Measurements from ENCODE around the gene ABCC10.
"Not testable (repeated sequence)": the region's sequence is repeated elsewhere in the genome, so short reads cannot be mapped to it uniquely, and the experiment has no call there.

The ABCC10 gene

DNA sequence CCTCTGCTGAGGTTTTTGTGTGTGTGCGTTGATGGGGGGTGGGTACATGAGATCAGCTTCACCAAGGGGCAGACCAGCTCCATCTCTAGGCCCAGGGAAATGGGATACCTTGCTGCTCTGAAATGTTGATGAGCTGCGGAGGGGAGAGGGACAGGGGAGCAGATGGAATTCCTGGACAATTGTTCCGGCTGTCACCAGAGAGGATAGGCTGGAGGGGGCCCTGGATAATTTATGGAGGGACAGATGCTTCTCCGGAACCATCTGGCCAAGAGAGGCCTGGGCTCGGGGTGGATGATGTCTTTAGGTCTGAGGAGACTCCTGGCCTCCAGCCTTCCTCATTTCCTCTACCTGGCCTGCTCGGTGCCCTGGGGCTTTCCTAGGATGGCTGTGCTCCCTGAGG, 48.2 kb downstream of the ABCC10 start:
- DNase-seq: no peak

DNA sequence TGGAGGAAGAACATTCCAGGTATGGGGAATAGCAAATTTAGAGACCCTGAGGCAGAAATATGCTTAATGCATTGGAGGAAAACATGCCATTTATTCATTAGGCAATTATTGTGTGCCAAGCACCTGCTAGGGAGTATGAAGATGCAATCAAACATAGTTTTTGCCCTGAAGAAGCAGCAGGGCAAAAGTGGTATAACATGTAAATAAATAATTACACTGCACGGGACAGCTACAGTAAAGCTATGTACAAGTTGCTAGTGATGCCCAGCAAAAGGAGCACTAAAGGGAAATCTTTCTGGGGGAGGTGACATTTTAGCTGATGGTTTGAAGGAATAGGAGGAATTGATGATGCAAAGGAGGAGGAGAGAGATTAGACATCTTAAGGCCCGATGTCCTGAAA, 49.4 kb downstream of the ABCC10 start:
- DNase-seq: no peak

DNA sequence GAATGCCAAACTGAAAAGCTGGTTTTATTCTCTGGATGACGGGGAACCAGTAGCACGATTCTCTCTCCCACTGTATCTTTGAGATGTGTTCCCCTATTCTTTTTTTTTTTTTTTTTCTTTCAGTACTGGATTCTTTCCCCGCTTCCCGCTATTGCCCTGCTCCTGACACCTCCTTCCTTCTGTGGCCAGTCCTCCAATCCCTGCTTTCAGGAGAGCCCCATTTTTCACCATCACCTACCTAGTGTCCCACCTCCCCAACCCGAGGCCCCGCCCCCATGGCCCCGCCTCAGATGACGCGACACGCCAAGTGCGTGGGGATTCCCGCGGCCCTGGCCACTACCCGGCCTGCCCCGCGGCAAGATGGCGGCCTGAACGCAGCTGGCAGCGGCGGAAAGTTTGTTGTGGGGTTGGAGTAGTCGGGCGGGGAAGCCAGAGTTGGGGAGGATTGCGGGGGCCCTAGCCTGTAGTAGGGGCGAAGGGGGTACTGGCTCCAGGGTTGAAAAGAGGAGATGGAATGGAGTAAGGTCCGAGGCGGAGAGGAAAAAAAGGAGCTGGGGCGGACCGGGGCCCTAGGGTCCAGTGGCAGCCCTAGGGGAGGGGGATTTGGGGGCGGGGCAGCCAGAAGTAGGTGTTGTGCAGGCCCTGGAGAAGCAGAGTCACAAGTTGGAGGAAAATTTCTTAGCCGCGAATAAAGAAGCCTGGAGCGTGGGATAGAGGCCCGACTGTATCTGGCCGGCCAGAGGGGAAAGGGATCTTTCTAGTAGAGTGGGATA, 50.1 kb downstream of the ABCC10 start, which contains the start of gene TJAP1:
TJAP1 (plus strand) TSS at position 336 of the 773 bp plus-strand sequence. CDS start 21,432 bp downstream, outside the sequence.
- peak; percentile 98 for DNase-seq

- DNase-seq: no peak
Measured at GRCh38 chr6:43478008-43478372, 50.6 kb downstream of the ABCC10 start.

DNA sequence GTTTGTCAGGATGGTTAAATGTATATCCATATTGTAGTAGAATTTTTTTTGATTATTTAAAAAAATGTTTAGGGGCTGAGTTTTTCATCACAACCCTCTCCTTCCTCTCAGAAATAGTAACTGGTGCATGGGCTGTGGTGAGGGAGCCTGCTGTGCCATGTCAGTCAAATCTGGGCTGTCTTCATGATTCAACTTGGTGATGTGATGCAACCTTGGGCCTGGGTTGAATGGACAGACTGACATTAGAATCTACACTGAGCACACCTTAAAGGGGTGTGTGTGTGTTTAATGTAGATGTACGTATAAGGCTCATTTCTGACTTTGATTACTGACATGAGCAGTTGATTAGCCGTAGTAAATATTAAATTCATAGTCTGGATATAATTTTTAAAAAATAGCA, 53.7 kb downstream of the ABCC10 start:
- no peak for DNase-seq

DNA sequence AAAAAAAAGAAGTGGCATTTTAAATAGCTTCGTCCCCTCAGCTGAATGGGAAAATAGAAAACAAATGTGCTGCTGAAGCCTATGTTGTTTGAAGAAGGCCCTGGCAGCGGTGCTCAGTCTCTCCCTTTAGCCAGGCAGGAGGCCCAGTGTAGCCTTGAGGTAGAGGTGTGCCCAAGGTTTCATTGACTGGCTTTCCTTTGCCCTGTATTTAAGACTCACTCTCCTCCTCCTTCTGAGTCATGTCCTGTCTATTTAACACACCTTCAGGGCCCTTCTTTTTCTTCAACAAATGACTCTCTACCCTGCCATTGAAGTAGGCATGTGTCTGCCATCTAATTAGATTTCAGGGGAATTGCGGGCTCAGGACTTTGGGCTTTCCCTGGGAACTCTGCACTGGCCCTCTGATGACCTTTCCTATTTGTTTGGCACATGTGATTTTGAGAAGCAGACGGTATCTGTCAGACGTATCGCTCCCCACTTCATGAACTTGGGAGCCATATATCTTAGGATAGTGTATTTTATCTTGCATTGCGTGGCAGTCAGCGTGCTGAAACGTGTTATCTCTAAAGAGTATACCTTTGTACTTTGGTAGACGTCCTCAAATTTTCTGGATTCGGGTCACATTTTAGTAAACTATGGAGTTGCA, 54.4 kb downstream of the ABCC10 start:
- no peak for DNase-seq

- DNase-seq: no peak
Measured at GRCh38 chr6:43488667-43489276, 61.4 kb downstream of the ABCC10 start.

DNA sequence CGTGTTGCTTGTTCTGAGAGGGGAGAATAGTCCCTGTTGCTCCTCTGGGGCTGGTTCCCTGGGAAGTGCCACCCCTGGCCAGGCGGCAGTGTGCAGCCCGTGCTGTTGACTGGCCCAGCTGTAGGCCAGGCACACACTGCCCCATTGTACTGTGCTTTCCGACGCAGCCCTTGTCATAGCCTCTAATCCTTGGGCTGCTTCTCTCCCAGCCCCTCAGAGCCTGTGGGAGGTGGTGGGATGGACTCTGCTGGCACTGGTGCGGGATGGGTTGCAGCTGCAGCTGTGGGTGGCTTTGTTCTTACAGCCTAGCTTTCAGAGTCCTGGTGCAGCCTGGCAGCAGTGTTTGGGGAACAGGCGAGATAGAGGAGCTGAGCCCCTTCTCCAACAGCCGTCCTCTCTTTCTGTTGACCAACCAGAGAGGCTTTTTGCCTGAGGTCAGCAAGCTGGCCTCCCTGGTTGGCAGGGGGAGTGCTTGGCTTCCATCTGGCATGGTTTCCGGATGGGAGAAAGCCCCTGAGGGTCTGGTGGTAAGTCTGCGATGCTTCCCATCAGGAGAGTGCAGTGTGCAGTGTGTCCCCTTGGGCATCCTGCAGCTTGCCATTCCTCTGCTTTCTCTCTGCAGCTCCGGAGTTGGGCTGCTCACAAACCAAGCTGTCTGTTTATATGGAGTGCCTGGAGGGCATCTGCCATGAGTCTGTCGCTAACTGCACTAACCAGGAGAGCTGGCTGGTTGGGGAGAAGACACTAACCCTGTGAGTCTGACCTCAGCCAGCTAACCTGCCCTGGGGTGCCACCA, 62.1 kb downstream of the ABCC10 start:
- DNase-seq: no peak

DNA sequence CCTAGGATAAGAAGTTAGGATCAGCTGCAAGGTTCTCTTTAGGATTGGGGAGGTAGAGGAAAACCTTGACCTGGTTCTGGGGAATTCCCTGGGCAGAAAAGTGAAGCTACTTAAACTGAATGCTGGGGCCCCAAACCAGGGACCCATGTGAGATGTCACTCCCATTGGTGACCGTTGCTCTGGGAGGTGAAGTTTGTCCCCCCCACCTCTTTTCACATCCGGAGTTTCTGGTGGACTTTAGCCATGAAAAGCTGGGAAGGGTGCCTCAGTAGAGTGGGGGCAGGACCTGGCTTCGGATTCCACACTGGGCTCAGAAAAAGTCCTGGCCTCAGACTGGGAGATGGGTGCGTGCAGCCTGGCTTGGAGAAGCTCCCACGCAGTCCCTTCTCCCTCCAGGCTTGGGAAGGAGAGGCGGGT, 63.2 kb downstream of the ABCC10 start:
- DNase-seq: no peak

DNA sequence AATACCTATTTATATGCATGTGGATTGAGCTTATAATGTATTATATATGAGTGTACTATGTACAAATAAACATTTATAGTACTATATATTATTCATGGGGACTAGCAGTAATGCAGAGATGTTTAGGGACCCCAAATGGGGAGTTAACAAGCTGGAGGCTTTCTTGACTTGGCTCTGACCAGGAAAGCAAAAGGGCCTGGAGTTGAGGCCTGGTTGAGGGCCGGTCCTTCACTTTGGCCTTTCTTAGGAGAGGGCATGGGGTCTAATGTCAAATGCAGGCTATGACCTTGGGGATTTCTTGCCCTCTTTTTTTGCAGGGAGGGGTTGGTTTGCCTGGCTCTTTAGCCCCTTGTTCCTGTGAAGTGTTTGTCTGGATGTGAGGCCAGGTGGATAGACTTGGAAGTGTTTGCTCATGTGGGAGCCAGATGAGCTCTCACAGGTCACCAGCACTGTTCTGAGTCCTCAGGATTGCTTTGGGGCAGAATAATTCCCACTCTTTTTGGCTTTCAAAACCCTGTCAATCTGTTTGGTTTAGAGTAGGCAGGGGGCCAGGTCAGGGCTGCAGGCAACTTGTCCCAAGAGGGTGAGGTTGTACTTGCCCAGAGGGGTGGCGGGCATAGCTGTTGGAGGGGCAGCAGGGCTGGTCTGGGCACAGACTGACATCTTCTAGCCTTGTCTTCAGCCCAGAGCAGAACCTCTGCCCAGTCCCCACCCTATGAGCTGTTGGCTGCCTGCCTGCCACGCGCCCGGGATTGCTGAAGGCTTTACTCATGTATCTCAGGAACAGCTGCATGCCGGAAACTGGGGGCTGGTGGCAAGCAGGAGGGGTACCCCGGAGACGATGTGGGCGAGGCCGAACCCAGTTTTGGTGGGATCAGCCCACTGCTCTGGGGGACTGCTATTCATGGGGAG, 64.7 kb downstream of the ABCC10 start:
- peak; percentile 79 for DNase-seq

DNA sequence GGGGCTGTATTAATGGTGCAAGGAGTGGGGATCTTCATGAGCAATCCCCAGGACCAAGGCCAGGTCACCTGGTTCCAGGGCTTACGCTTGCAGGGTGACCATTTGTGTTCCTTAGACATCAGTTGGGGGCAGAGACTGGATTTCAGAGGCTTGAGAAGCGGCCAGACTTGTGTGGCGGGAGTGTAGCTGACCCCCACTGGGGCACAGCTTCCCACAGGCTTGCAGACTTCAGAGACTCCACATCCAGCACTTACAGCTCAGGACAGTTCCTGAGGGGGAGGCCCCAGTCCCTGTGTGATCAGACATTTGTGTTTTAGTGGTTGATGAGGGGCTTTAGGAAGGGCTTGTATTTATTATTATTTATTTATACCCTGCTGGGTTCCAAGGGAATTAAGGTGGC, 65.3 kb downstream of the ABCC10 start:
- no peak for DNase-seq

- DNase-seq: no peak
Measured at GRCh38 chr6:43493230-43493629, 65.9 kb downstream of the ABCC10 start.

DNA sequence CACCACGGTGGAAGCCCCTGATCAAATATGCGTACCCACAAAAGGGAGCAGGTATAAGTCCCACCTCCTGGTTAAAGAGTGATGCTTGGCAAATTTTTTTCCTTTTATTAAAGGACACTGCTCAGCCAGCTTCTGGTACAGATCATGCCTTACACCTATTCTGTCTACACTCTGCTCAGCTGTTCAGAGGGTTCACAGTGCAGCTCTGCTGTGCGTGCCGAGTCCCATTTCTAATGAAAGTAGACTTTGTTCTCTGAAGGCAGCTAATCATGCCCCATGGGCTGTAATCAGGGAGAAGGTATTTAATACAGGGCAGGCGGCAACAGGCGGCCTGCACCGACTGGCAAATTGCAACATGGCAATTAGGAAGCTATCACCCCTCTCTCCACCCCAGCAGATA, 66.5 kb downstream of the ABCC10 start:
- DNase-seq: no peak

DNA sequence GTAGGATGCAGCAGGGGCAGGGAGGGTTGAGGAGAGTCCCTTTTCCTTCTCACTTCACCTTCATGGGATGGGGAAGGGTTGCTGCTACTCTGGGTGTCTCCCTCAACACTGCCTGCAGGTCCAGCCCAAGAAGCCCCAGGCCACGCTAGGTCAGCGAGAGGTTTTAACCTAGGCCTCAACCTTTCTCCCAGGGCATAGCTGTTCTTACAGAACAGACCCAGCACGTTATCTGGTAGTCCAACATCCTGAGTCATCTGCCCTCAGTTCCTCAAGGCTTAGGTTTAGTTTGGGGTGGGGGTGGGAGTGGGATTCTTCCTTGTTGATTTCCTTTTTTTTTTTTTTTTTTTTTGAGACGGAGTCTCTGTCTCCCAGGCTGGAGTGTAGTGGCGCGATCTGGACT, 67.0 kb downstream of the ABCC10 start:
- no peak for DNase-seq

DNA sequence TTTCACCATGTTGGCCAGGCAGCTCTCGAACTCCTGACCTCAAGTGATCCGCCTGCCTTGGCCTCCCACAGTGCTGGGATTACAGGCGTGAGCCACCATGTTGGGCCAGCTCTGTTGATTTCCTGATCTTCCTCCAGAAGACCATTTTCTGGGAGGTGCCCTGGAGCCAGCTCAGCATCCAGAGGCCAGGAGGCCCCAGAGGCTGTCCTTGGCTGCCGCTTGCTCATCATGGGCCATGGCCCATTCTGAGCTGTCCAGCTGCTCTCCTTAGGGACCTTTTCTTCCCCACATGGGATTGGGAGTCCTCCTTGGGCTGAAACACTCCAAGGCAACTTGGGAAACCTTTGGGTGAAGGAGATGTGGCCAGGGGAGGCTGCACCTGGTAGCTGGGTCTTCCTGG, 67.4 kb downstream of the ABCC10 start:
- DNase-seq: no peak

GRCh38 chr6:43495409-43495941, 68.1 kb downstream of the ABCC10 start:
- no peak for DNase-seq

DNA sequence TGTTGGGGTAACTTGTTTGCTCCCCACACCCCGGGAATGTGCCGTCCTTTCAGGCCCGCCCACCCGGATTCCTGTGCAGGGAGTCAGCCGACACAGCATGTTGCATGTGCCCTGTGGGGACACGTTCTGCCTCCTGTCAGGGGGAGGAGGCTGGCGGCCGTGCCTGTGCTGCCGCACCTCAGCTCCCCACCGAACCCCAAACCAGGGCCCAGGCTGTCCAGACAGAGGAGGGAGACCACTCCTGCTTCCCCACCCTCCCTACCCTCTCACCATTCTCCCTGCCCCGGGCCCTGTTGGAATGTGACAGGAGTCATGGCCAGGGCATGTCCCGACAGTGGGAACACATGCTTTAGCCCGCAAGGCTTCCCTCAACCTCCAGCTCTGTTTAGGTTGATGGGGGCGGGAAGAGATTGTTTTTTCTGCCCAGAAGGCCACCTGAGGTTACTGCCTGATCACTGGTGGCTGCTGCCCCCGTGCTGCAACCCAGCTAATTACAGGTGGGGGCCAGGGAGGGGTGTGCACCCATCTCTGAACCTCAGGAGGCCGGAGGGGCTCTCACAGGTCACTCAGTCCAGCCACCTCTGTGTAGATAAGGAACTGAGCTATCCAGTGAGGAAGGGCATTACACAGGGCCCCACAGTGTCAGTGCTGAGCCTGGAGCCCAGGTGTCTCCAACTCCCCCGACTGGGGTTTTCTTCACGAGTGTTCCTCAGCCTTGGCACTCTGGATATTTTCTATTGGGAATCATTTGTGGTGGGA, 69.2 kb downstream of the ABCC10 start:
- no peak for DNase-seq

GRCh38 chr6:43497129-43497396, 69.7 kb downstream of the ABCC10 start:
- no peak for DNase-seq

DNA sequence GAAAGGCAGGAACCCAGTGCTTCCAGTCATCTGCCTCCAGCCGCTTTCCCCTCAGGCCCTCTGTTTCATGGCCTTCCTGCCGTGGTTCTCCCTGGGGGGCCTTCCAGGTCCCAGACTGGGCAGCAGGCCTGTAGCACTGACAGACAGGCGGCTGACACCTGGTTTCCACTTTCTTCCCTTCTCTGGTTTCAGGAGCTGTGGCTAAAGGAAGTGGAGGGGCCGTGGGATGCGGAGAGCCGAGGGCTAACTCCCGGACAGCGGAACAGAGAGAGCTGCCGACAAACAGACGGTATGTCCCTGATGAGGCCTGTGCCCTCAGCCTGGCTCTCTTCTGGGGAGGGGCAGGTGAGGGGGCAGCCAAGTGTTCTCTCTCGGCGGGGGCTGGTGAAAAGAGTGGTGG, 70.3 kb downstream of the ABCC10 start:
- DNase-seq: no peak

- DNase-seq: not testable (repeated sequence)
Measured at GRCh38 chr6:43498291-43498690, 71.0 kb downstream of the ABCC10 start.

DNA sequence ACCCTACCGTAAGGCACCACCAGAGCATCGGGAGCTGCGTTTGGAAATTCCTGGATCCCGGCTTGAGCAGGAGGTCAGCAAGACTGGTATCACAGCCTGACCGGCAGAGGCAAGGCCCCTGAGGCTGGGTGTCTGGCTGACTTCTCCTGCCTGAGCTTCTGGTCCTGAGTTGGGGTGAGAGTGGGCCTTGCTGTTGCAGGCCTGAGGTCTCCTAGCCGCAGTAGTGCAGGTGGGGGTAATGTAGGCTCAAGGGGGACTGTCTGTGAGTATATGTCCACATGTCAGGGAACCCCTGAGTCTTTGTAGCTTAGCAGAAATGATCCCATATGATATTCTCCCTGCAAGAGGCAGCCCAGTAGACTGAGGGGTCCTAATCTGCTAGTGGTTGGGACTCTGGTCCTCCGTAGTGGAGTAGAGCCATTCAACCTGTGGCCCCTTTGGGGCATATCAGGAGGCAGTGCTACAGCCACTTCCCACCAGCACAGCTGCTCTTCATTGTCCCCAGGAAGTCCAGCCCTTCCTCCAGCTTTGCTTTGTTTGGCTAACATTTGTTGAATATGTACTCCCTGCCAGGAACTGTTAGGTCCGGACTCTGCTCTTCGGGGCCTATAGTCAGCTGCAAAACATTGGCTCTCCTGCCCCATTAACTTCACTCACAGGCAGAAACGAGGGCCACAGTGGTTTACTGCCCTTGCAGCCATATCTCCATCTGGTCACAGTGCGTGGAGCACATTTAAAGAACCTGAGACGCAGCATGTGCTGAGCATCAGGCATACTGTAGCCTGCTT, 71.9 kb downstream of the ABCC10 start:
- DNase-seq: no peak
